Activated CD8-positive, alpha-beta T cell treated with anti-CD3 and anti-CD28 coated beads, Interleukin-2, amount 10 ng/mL, durations not matched to agents 7 days and 5 days (primary cell): ENCODE results near the gene GPR22. TPM values are rescaled to one million over a fixed set of nuclear protein-coding genes. Genes with fewer than 3 reads are reported as not detected.
A peak's percentile ranks its signal among the peaks of the same experiment; 100 is the strongest.

Experiments used
- ATAC-seq: fragments of 150-1000 bp; cut with Tn5 transposase; one replicate; pipeline ENCODE4 v1.10.0; 2021; ENCODE audit warnings: moderate library complexity
- CTCF ChIA-PET: fragments of 350-600 bp; sonication (Branson Sonifier 250); formaldehyde crosslinking; loops from one replicate; lab custom pipeline; 2021; ENCODE audit warnings: antibody characterized with exemption; lab: Charles Lee
- POLR2A ChIA-PET: fragments of 350-600 bp; sonication (Branson Sonifier 250); formaldehyde crosslinking; loops from one replicate; lab custom pipeline; 2021; ENCODE audit warnings: antibody characterized with exemption; lab: Charles Lee
- DNase-seq: peaks from one replicate; pipeline ENCODE4 v3.0.0-alpha.2; 2020
- H3K27ac Mint-ChIP-seq: one replicate; pipeline ENCODE4 v1.8.0; 2021; ENCODE audit warnings: mild to moderate bottlenecking, mixed read lengths
- H3K27me3 Mint-ChIP-seq: one replicate; pipeline ENCODE4 v1.8.0; 2021; ENCODE audit warnings: low read depth, mixed read lengths
- H3K36me3 Mint-ChIP-seq: one replicate; pipeline ENCODE4 v1.8.0; 2021; ENCODE audit warnings: low read depth, mixed read lengths
- H3K4me1 Mint-ChIP-seq: one replicate; pipeline ENCODE4 v1.8.0; 2021; ENCODE audit warnings: low read depth, mixed read lengths
- H3K4me3 Mint-ChIP-seq: one replicate; pipeline ENCODE4 v1.8.0; 2021; ENCODE audit warnings: mild to moderate bottlenecking, mixed read lengths
- H3K9me3 Mint-ChIP-seq: one replicate; pipeline ENCODE4 v1.8.0; 2022; ENCODE audit warnings: mixed read lengths; ENCODE audit not compliant: insufficient read depth
- total RNA-seq, 2 experiments: library from RNA; stranded (reverse); gene quantifications; one replicate each; pipeline ENCODE4 v1.2.3, GENCODE V29; 2021

GPR22 gene
- total RNA-seq, 2 experiments from 2014 or later: not detected

GRCh38 chr7:107482571-107482970 lies 12.7 kb downstream of the GPR22 start:
- Mint-ChIP-seq H3K4me1 (peaks cover 9% of the 10 kb centered on the region), H3K36me3 (peaks cover 2% of the 10 kb centered on the region), H3K27ac (no peak overlapping the region), H3K9me3 (no peaks in the 10 kb centered on the region), H3K27me3 (no peaks in the 10 kb centered on the region), H3K4me3 (no peak overlapping the region)
- CTCF ChIA-PET: no interaction called here
- DNase-seq (no peak), ATAC-seq (no peak)
- POLR2A ChIA-PET: no interaction called here

GRCh38 chr7:107486041-107486440 lies 16.2 kb downstream of the GPR22 start:
- POLR2A ChIA-PET: interaction anchor here (1.2 kb wide), 1 partner anchor 77 kb away, joined by 4 read pairs; the partner anchor contains the start of gene COG5
- CTCF ChIA-PET: no interaction called here
- DNase-seq (no peak), ATAC-seq (no peak)
- Mint-ChIP-seq H3K9me3 (no peaks in the 10 kb centered on the region), H3K27me3 (no peaks in the 10 kb centered on the region), H3K4me3 (no peak overlapping the region), H3K4me1 (peaks cover 9% of the 10 kb centered on the region), H3K36me3 (peaks cover 5% of the 10 kb centered on the region), H3K27ac (no peak overlapping the region)

GRCh38 chr7:107492875-107493274 lies 23.0 kb downstream of the GPR22 start:
- DNase-seq (no peak), ATAC-seq (no peak)
- peaks cover 7% of the 10 kb centered on the region for H3K36me3 Mint-ChIP-seq
- H3K4me1 Mint-ChIP-seq: peaks cover 6% of the 10 kb centered on the region
- ChIA-PET POLR2A (no interaction called here), CTCF (no interaction called here)
- no peak overlapping the region for H3K27ac Mint-ChIP-seq
- no peaks in the 10 kb centered on the region for H3K27me3 Mint-ChIP-seq
- H3K4me3 Mint-ChIP-seq: no peak overlapping the region
- H3K9me3 Mint-ChIP-seq: no peaks in the 10 kb centered on the region

GRCh38 chr7:107494315-107494751 lies 24.5 kb downstream of the GPR22 start:
- ChIA-PET POLR2A (no interaction called here), CTCF (no interaction called here)
- ATAC-seq (no peak), DNase-seq (no peak)
- Mint-ChIP-seq H3K36me3 (peaks cover 4% of the 10 kb centered on the region), H3K9me3 (no peaks in the 10 kb centered on the region), H3K27me3 (no peaks in the 10 kb centered on the region), H3K27ac (no peak overlapping the region), H3K4me1 (peaks cover 6% of the 10 kb centered on the region), H3K4me3 (no peak overlapping the region)

- ChIA-PET POLR2A (no interaction called here), CTCF (no interaction called here)
- Mint-ChIP-seq H3K27ac (no peak overlapping the region), H3K4me1 (peaks cover 6% of the 10 kb centered on the region), H3K27me3 (no peaks in the 10 kb centered on the region), H3K4me3 (no peak overlapping the region), H3K36me3 (peaks cover 4% of the 10 kb centered on the region), H3K9me3 (no peaks in the 10 kb centered on the region)
- no peak for DNase-seq
- ATAC-seq: no peak
Observed at GRCh38 chr7:107494884-107495283, 25.0 kb downstream of the GPR22 start.

- Mint-ChIP-seq H3K27ac (no peak overlapping the region), H3K4me1 (peaks cover 6% of the 10 kb centered on the region), H3K4me3 (no peak overlapping the region), H3K27me3 (no peaks in the 10 kb centered on the region), H3K9me3 (no peaks in the 10 kb centered on the region), H3K36me3 (peaks cover 4% of the 10 kb centered on the region)
- DNase-seq (no peak), ATAC-seq (no peak)
- CTCF ChIA-PET: no interaction called here
- POLR2A ChIA-PET: no interaction called here
Observed at GRCh38 chr7:107495516-107495915, 25.7 kb downstream of the GPR22 start.

- POLR2A ChIA-PET: no interaction called here
- ATAC-seq: no peak
- Mint-ChIP-seq H3K4me1 (peaks cover 6% of the 10 kb centered on the region), H3K9me3 (no peaks in the 10 kb centered on the region), H3K4me3 (no peak overlapping the region), H3K27ac (no peak overlapping the region), H3K36me3 (peaks cover 4% of the 10 kb centered on the region), H3K27me3 (no peaks in the 10 kb centered on the region)
- CTCF ChIA-PET: interaction anchor here (4.2 kb wide), 1 partner anchor 36 kb away, joined by 24 read pairs; no protein-coding TSS in a partner anchor
- no peak for DNase-seq
Observed at GRCh38 chr7:107499731-107500130, 29.9 kb downstream of the GPR22 start.

GRCh38 chr7:107501593-107501992 lies 31.7 kb downstream of the GPR22 start:
- no peaks in the 10 kb centered on the region for H3K9me3 Mint-ChIP-seq
- H3K4me1 Mint-ChIP-seq: peaks cover 8% of the 10 kb centered on the region
- no peak overlapping the region for H3K27ac Mint-ChIP-seq
- ChIA-PET POLR2A (no interaction called here), CTCF (interaction anchor here (0.8 to 4.2 kb wide), 8 partner anchors 9 to 369 kb away, joined by 3 to 24 read pairs (median 3); no protein-coding TSS in a partner anchor)
- H3K4me3 Mint-ChIP-seq: no peak overlapping the region
- H3K27me3 Mint-ChIP-seq: no peaks in the 10 kb centered on the region
- ATAC-seq (no peak), DNase-seq (peak; percentile 40)
- H3K36me3 Mint-ChIP-seq: no peaks in the 10 kb centered on the region

GRCh38 chr7:107502154-107502553 lies 32.3 kb downstream of the GPR22 start:
- Mint-ChIP-seq H3K4me1 (peaks cover 11% of the 10 kb centered on the region), H3K4me3 (no peak overlapping the region), H3K27me3 (no peaks in the 10 kb centered on the region), H3K9me3 (no peaks in the 10 kb centered on the region), H3K36me3 (no peaks in the 10 kb centered on the region), H3K27ac (no peak overlapping the region)
- ChIA-PET CTCF (interaction anchor here (0.8 to 4.2 kb wide), 4 partner anchors 10 to 370 kb away, joined by 3 to 24 read pairs (median 3); no protein-coding TSS in a partner anchor), POLR2A (no interaction called here)
- DNase-seq (no peak), ATAC-seq (no peak)

- Mint-ChIP-seq H3K9me3 (no peaks in the 10 kb centered on the region), H3K27me3 (no peaks in the 10 kb centered on the region), H3K27ac (no peak overlapping the region), H3K36me3 (peaks cover 2% of the 10 kb centered on the region), H3K4me1 (peaks cover 11% of the 10 kb centered on the region), H3K4me3 (no peak overlapping the region)
- CTCF ChIA-PET: interaction anchor here (4.2 kb wide), 1 partner anchor 39 kb away, joined by 24 read pairs; no protein-coding TSS in a partner anchor
- ATAC-seq: no peak
- POLR2A ChIA-PET: no interaction called here
- no peak for DNase-seq
Observed at GRCh38 chr7:107502797-107503196, 32.9 kb downstream of the GPR22 start.

- no peaks in the 10 kb centered on the region for H3K9me3 Mint-ChIP-seq
- H3K27me3 Mint-ChIP-seq: no peaks in the 10 kb centered on the region
- H3K36me3 Mint-ChIP-seq: peaks cover 6% of the 10 kb centered on the region
- no peak overlapping the region for H3K4me3 Mint-ChIP-seq
- POLR2A ChIA-PET: no interaction called here
- ATAC-seq (no peak), DNase-seq (no peak)
- CTCF ChIA-PET: no interaction called here
- peaks cover 11% of the 10 kb centered on the region for H3K4me1 Mint-ChIP-seq
- H3K27ac Mint-ChIP-seq: no peak overlapping the region
Observed at GRCh38 chr7:107503687-107504086, 33.8 kb downstream of the GPR22 start.

- ChIA-PET CTCF (no interaction called here), POLR2A (no interaction called here)
- H3K4me3 Mint-ChIP-seq: no peak overlapping the region
- DNase-seq (no peak), ATAC-seq (no peak)
- no peaks in the 10 kb centered on the region for H3K9me3 Mint-ChIP-seq
- peaks cover 11% of the 10 kb centered on the region for H3K4me1 Mint-ChIP-seq
- H3K27me3 Mint-ChIP-seq: no peaks in the 10 kb centered on the region
- H3K27ac Mint-ChIP-seq: no peak overlapping the region
- peaks cover 10% of the 10 kb centered on the region for H3K36me3 Mint-ChIP-seq
Observed at GRCh38 chr7:107505362-107505761, 35.5 kb downstream of the GPR22 start.
